ENCODE data around the gene ZBTB12. TPM values are rescaled to one million over a fixed set of nuclear protein-coding genes. Genes with fewer than 3 reads are reported as not detected.

ZBTB12 gene
- total RNA-seq, 4 donors from 2014 or later = 0.83 to 2.8 (median 1.0) TPM

- Histone ChIP-seq H3K4me1 (peaks cover 9 to 29% (median 23%) of the 10 kb centered on the region in 3 donors), H3K36me3 (peaks cover 5 to 27% (median 6%) of the 10 kb centered on the region in 3 donors), H3K9me3 (no peaks in the 10 kb centered on the region), H3K27ac (peak overlapping the region in 1 of 4 donors; percentile 97), H3K27me3 (peaks cover 0 to 5% (median 0%) of the 10 kb centered on the region in 4 donors), H3K4me3 (no peak overlapping the region)
- DNase-seq = no peak
- TF ChIP-seq, protein P1, sequence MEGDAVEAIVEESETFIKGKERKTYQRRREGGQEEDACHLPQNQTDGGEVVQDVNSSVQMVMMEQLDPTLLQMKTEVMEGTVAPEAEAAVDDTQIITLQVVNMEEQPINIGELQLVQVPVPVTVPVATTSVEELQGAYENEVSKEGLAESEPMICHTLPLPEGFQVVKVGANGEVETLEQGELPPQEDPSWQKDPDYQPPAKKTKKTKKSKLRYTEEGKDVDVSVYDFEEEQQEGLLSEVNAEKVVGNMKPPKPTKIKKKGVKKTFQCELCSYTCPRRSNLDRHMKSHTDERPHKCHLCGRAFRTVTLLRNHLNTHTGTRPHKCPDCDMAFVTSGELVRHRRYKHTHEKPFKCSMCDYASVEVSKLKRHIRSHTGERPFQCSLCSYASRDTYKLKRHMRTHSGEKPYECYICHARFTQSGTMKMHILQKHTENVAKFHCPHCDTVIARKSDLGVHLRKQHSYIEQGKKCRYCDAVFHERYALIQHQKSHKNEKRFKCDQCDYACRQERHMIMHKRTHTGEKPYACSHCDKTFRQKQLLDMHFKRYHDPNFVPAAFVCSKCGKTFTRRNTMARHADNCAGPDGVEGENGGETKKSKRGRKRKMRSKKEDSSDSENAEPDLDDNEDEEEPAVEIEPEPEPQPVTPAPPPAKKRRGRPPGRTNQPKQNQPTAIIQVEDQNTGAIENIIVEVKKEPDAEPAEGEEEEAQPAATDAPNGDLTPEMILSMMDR (IDR thresholded peaks at IDR 0.05) = no peak
- TF ChIP-seq POLR2A (IDR thresholded peaks at IDR 0.05) = no peak
- 77 to 89% methylated on average over 4 of the region's 4 CpGs for WGBS, 2 donors
- intact Hi-C loops (cut with DNase I) = no loop called here
Observed at GRCh38 chr6:31947864-31948263, 46.0 kb upstream of the ZBTB12 start.

- peaks cover 5 to 22% (median 6%) of the 10 kb centered on the region in 3 donors for H3K36me3 ChIP-seq
- TF ChIP-seq POLR2A (IDR thresholded peaks at IDR 0.05) = no peak
- TF ChIP-seq, protein P1 (IDR thresholded peaks at IDR 0.05) = no peak
- 81 to 91% methylated on average over 16 to 21 of the region's 24 CpGs for WGBS, 2 donors
- H3K4me1 ChIP-seq = peaks cover 9 to 31% (median 23%) of the 10 kb centered on the region in 3 donors
- H3K9me3 ChIP-seq = no peaks in the 10 kb centered on the region
- intact Hi-C loops (cut with DNase I) = no loop called here
- peak overlapping the region in 1 of 4 donors; percentile 62 for H3K4me3 ChIP-seq
- peaks cover 0 to 12% (median 0%) of the 10 kb centered on the region in 4 donors for H3K27me3 ChIP-seq
- DNase-seq = no peak
- peak overlapping the region in 2 of 4 donors; percentile 89 to 97 for H3K27ac ChIP-seq
Observed at GRCh38 chr6:31947070-31947675, 45.3 kb upstream of the ZBTB12 start.

DNA sequence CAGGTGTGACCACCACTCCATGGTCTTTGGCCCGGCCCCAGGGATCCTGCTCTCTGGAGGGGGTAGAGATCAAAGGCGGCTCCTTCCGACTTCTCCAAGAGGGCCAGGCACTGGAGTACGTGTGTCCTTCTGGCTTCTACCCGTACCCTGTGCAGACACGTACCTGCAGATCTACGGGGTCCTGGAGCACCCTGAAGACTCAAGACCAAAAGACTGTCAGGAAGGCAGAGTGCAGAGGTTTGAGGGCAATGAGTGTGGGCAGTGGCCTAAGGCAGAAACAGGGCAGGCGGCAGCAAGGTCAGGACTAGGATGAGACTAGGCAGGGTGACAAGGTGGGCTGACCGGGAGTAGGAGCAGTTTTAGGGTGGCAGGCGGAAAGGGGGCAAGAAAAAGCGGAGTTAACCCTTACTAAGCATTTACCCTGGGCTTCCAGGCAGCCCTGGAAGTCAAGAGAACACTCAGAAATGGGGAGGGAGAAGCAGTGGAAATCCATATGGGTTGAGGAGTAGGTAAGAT, 44.5 kb upstream of the ZBTB12 start:
- Histone ChIP-seq H3K4me3 (peak overlapping the region; percentile 8 to 62 (median 30)), H3K9me3 (no peaks in the 10 kb centered on the region)

GRCh38 chr6:31945507-31946369, 43.9 kb upstream of the ZBTB12 start, which contains the start of gene CFB:
TSS of gene CFB (plus strand) at chr6:31946095. CDS start at chr6:31946222, 127 bp downstream.
- DNase-seq = no peak
- TF ChIP-seq, protein P1 (IDR thresholded peaks at IDR 0.05) = no peak
- TF ChIP-seq POLR2A (IDR thresholded peaks at IDR 0.05) = no peak
- intact Hi-C loops (cut with DNase I) = no loop called here
- H3K9me3 ChIP-seq = no peaks in the 10 kb centered on the region
- peaks cover 0 to 8% (median 0%) of the 10 kb centered on the region in 3 donors for H3K36me3 ChIP-seq
- H3K27ac ChIP-seq = peak within 1 kb of the TSS; percentile 76 to 97 (median 90)
- H3K27me3 ChIP-seq = peaks cover 0 to 13% (median 0%) of the 10 kb centered on the region in 4 donors
- WGBS, 2 donors = 10 to 22% methylated on average over 7 to 10 of the region's 11 CpGs
- peaks cover 9 to 45% (median 30%) of the 10 kb centered on the region in 3 donors for H3K4me1 ChIP-seq
- H3K4me3 ChIP-seq = peak within 1 kb of the TSS; percentile 8 to 62 (median 30)

More for the DNA sequence above, 44.5 kb upstream of the ZBTB12 start:
- no peak for DNase-seq
- intact Hi-C loops (cut with DNase I) = no loop called here
- Histone ChIP-seq H3K36me3 (peaks cover 0 to 14% (median 0%) of the 10 kb centered on the region in 3 donors), H3K27me3 (peaks cover 0 to 13% (median 0%) of the 10 kb centered on the region in 4 donors), H3K27ac (peak overlapping the region; percentile 76 to 97 (median 90)), H3K4me1 (peaks cover 9 to 38% (median 24%) of the 10 kb centered on the region in 3 donors)
- TF ChIP-seq, protein P1 (IDR thresholded peaks at IDR 0.05) = no peak
- TF ChIP-seq POLR2A (IDR thresholded peaks at IDR 0.05) = no peak
- WGBS, 2 donors = 40 to 54% methylated on average over 5 to 7 of the region's 11 CpGs

Measured in esophagus squamous epithelium (tissue), 5 donors.